ENCODE measurements around the gene FAP.

Gene FAP

GRCh38 chr2:162243294-162243693 lies at the start of gene FAP:
Gene FAP (minus strand): TSS chr2:162243445. CDS start chr2:162243327, 118 bp downstream.
- Histone ChIP-seq H3K4me1 (ENCODE audit: control insufficient read depth, insufficient read depth, low read length) (peaks cover 29% of the 10 kb centered on the region), H3K4me3 (ENCODE audit: low read length) (peak within 1 kb of the TSS; percentile 13), H3K27ac (ENCODE audit: low read depth, low read length) (peak within 1 kb of the TSS; percentile 86), H3K9ac (ENCODE audit: low read length) (no peak within 1 kb of the TSS), H3K27me3 (ENCODE audit: control insufficient read depth, insufficient read depth, low read length) (no peaks in the 10 kb centered on the region), H3K36me3 (ENCODE audit: control insufficient read depth, insufficient read depth, low read length) (no peaks in the 10 kb centered on the region)

- Histone ChIP-seq H3K9ac (ENCODE audit: low read length) (no peak overlapping the region), H3K27ac (ENCODE audit: low read depth, low read length) (no peak overlapping the region), H3K27me3 (ENCODE audit: control insufficient read depth, insufficient read depth, low read length) (no peaks in the 10 kb centered on the region), H3K4me3 (ENCODE audit: low read length) (no peak overlapping the region), H3K4me1 (ENCODE audit: control insufficient read depth, insufficient read depth, low read length) (no peaks in the 10 kb centered on the region), H3K36me3 (ENCODE audit: control insufficient read depth, insufficient read depth, low read length) (peaks cover 2% of the 10 kb centered on the region)
Observed at GRCh38 chr2:162291748-162292147, 48.5 kb upstream of the FAP start.

- H3K9ac ChIP-seq (ENCODE audit: low read length), result no peak overlapping the region
- no peaks in the 10 kb centered on the region for H3K4me1 ChIP-seq (ENCODE audit: control insufficient read depth, insufficient read depth, low read length)
- peaks cover 7% of the 10 kb centered on the region for H3K36me3 ChIP-seq (ENCODE audit: control insufficient read depth, insufficient read depth, low read length)
- H3K27me3 ChIP-seq (ENCODE audit: control insufficient read depth, insufficient read depth, low read length), result no peaks in the 10 kb centered on the region
- no peak overlapping the region for H3K4me3 ChIP-seq (ENCODE audit: low read length)
- H3K27ac ChIP-seq (ENCODE audit: low read depth, low read length), result no peak overlapping the region
Observed at GRCh38 chr2:162282765-162283425, 39.6 kb upstream of the FAP start.

GRCh38 chr2:162280654-162281053 lies 37.4 kb upstream of the FAP start:
- H3K4me1 ChIP-seq (ENCODE audit: control insufficient read depth, insufficient read depth, low read length), result no peaks in the 10 kb centered on the region
- no peaks in the 10 kb centered on the region for H3K27me3 ChIP-seq (ENCODE audit: control insufficient read depth, insufficient read depth, low read length)
- peaks cover 7% of the 10 kb centered on the region for H3K36me3 ChIP-seq (ENCODE audit: control insufficient read depth, insufficient read depth, low read length)
- H3K9ac ChIP-seq (ENCODE audit: low read length), result no peak overlapping the region
- no peak overlapping the region for H3K4me3 ChIP-seq (ENCODE audit: low read length)
- H3K27ac ChIP-seq (ENCODE audit: low read depth, low read length), result no peak overlapping the region

GRCh38 chr2:162277381-162277780 lies 34.1 kb upstream of the FAP start:
- Histone ChIP-seq H3K27ac (ENCODE audit: low read depth, low read length) (no peak overlapping the region), H3K9ac (ENCODE audit: low read length) (no peak overlapping the region), H3K27me3 (ENCODE audit: control insufficient read depth, insufficient read depth, low read length) (no peaks in the 10 kb centered on the region), H3K4me3 (ENCODE audit: low read length) (no peak overlapping the region), H3K36me3 (ENCODE audit: control insufficient read depth, insufficient read depth, low read length) (no peaks in the 10 kb centered on the region), H3K4me1 (ENCODE audit: control insufficient read depth, insufficient read depth, low read length) (no peaks in the 10 kb centered on the region)

GRCh38 chr2:162267996-162268395 lies 24.8 kb upstream of the FAP start:
- Histone ChIP-seq H3K4me3 (ENCODE audit: low read length) (no peak overlapping the region), H3K4me1 (ENCODE audit: control insufficient read depth, insufficient read depth, low read length) (no peaks in the 10 kb centered on the region), H3K27me3 (ENCODE audit: control insufficient read depth, insufficient read depth, low read length) (no peaks in the 10 kb centered on the region), H3K27ac (ENCODE audit: low read depth, low read length) (no peak overlapping the region), H3K36me3 (ENCODE audit: control insufficient read depth, insufficient read depth, low read length) (peaks cover 10% of the 10 kb centered on the region), H3K9ac (ENCODE audit: low read length) (no peak overlapping the region)

GRCh38 chr2:162267496-162267895 lies 24.3 kb upstream of the FAP start:
- H3K4me1 ChIP-seq (ENCODE audit: control insufficient read depth, insufficient read depth, low read length), result no peaks in the 10 kb centered on the region
- no peaks in the 10 kb centered on the region for H3K27me3 ChIP-seq (ENCODE audit: control insufficient read depth, insufficient read depth, low read length)
- peaks cover 10% of the 10 kb centered on the region for H3K36me3 ChIP-seq (ENCODE audit: control insufficient read depth, insufficient read depth, low read length)
- no peak overlapping the region for H3K9ac ChIP-seq (ENCODE audit: low read length)
- H3K27ac ChIP-seq (ENCODE audit: low read depth, low read length), result no peak overlapping the region
- H3K4me3 ChIP-seq (ENCODE audit: low read length), result no peak overlapping the region

GRCh38 chr2:162266460-162266760 lies 23.2 kb upstream of the FAP start:
- no peaks in the 10 kb centered on the region for H3K27me3 ChIP-seq (ENCODE audit: control insufficient read depth, insufficient read depth, low read length)
- no peak overlapping the region for H3K27ac ChIP-seq (ENCODE audit: low read depth, low read length)
- no peak overlapping the region for H3K4me3 ChIP-seq (ENCODE audit: low read length)
- no peaks in the 10 kb centered on the region for H3K4me1 ChIP-seq (ENCODE audit: control insufficient read depth, insufficient read depth, low read length)
- H3K9ac ChIP-seq (ENCODE audit: low read length), result no peak overlapping the region
- peaks cover 10% of the 10 kb centered on the region for H3K36me3 ChIP-seq (ENCODE audit: control insufficient read depth, insufficient read depth, low read length)

- no peaks in the 10 kb centered on the region for H3K27me3 ChIP-seq (ENCODE audit: control insufficient read depth, insufficient read depth, low read length)
- no peaks in the 10 kb centered on the region for H3K4me1 ChIP-seq (ENCODE audit: control insufficient read depth, insufficient read depth, low read length)
- no peak overlapping the region for H3K27ac ChIP-seq (ENCODE audit: low read depth, low read length)
- H3K9ac ChIP-seq (ENCODE audit: low read length), result no peak overlapping the region
- H3K36me3 ChIP-seq (ENCODE audit: control insufficient read depth, insufficient read depth, low read length), result peaks cover 10% of the 10 kb centered on the region
- H3K4me3 ChIP-seq (ENCODE audit: low read length), result no peak overlapping the region
Observed at GRCh38 chr2:162265666-162266459, 22.6 kb upstream of the FAP start.

- Histone ChIP-seq H3K27ac (ENCODE audit: low read depth, low read length) (no peak overlapping the region), H3K27me3 (ENCODE audit: control insufficient read depth, insufficient read depth, low read length) (no peaks in the 10 kb centered on the region), H3K4me1 (ENCODE audit: control insufficient read depth, insufficient read depth, low read length) (peaks cover 2% of the 10 kb centered on the region), H3K9ac (ENCODE audit: low read length) (no peak overlapping the region), H3K36me3 (ENCODE audit: control insufficient read depth, insufficient read depth, low read length) (peaks cover 5% of the 10 kb centered on the region), H3K4me3 (ENCODE audit: low read length) (no peak overlapping the region)
Observed at GRCh38 chr2:162261032-162261945, 18.0 kb upstream of the FAP start.

- H3K27me3 ChIP-seq (ENCODE audit: control insufficient read depth, insufficient read depth, low read length), result no peaks in the 10 kb centered on the region
- H3K9ac ChIP-seq (ENCODE audit: low read length), result no peak overlapping the region
- H3K36me3 ChIP-seq (ENCODE audit: control insufficient read depth, insufficient read depth, low read length), result no peaks in the 10 kb centered on the region
- no peak overlapping the region for H3K27ac ChIP-seq (ENCODE audit: low read depth, low read length)
- H3K4me1 ChIP-seq (ENCODE audit: control insufficient read depth, insufficient read depth, low read length), result peaks cover 2% of the 10 kb centered on the region
- no peak overlapping the region for H3K4me3 ChIP-seq (ENCODE audit: low read length)
Observed at GRCh38 chr2:162258686-162259085, 15.4 kb upstream of the FAP start.

- H3K4me3 ChIP-seq (ENCODE audit: low read length), result no peak overlapping the region
- H3K27me3 ChIP-seq (ENCODE audit: control insufficient read depth, insufficient read depth, low read length), result no peaks in the 10 kb centered on the region
- H3K27ac ChIP-seq (ENCODE audit: low read depth, low read length), result no peak overlapping the region
- peaks cover 2% of the 10 kb centered on the region for H3K4me1 ChIP-seq (ENCODE audit: control insufficient read depth, insufficient read depth, low read length)
- no peaks in the 10 kb centered on the region for H3K36me3 ChIP-seq (ENCODE audit: control insufficient read depth, insufficient read depth, low read length)
- no peak overlapping the region for H3K9ac ChIP-seq (ENCODE audit: low read length)
Observed at GRCh38 chr2:162258169-162258568, 14.9 kb upstream of the FAP start.

Data from rectal smooth muscle tissue (tissue), 1 donor.